MM.1S (cell line): ENCODE data around the gene MATN1.

ENCODE experiments used
- CTCF ChIP-seq: fragments of 300-600 bp; sonication (generic); IDR thresholded peaks from 2 replicates; pipeline ENCODE4 v1.5.1; 2016; ENCODE audit warnings: antibody characterized with exemption, low read length, mixed read lengths
- EZH2 ChIP-seq: fragments of 300-600 bp; sonication (generic); optimal IDR thresholded peaks from 2 replicates; pipeline ENCODE3; 2017; ENCODE audit warnings: low read depth, mild to moderate bottlenecking, antibody characterized with exemption, low read length, mixed read lengths

- no peak for TF ChIP-seq CTCF
- TF ChIP-seq EZH2: no peak
Observed at GRCh38 chr1:30732277-30732996, 9.1 kb upstream of the MATN1 start.
